Measurements from ENCODE around the gene CPSF7.
"Not testable (repeated sequence)": the region's sequence is repeated elsewhere in the genome, so short reads cannot be mapped to it uniquely, and the experiment has no call there.

The CPSF7 gene

GRCh38 chr11:61442616-61443015 is 12.8 kb upstream of the CPSF7 start:
- H3K4me1 ChIP-seq (ENCODE audit: low read length) = peaks cover 8% of the 10 kb centered on the region

DNA sequence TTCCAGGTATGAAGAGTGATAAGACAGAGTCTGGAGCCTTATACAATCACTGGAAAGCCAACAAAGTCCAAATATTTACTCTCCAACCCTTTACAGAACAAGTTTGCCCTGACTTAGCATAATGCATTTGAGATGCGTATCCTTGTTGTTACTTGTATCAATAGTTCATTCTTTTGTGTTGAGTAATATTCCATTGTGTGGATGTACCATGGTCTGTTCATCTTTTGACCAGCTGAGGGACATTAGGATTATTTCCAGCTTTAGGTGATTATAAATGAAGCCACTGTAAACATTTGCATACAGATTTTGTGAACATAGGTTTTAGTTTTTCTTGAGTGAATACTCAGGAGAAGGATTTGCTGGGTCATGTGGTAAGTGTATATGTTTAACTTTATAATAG is 9.8 kb upstream of the CPSF7 start:
- no peak for DNase-seq
- Histone ChIP-seq H3K79me2 (ENCODE audit: low read length) (peaks cover 74% of the 10 kb centered on the region), H3K4me2 (ENCODE audit: low read depth, low read length) (no peak overlapping the region), H3K4me3 (ENCODE audit: low read length) (no peak overlapping the region), H3K4me1 (ENCODE audit: low read length) (no peaks in the 10 kb centered on the region), H3K9me2 (replicated peaks; ENCODE audit: insufficient read depth, low read length) (no peaks in the 10 kb centered on the region), H3K9ac (ENCODE audit: low read length) (no peak overlapping the region), H3K27me3 (replicated peaks; ENCODE audit: insufficient read depth, low read length) (no peaks in the 10 kb centered on the region), H4K20me1 (ENCODE audit: insufficient read depth, low read length) (peaks cover 6% of the 10 kb centered on the region; the same call in 1 of the 2 replicates), H3K36me3 (replicated peaks; ENCODE audit: insufficient read depth, low read length) (peaks cover 8% of the 10 kb centered on the region), H3K9me3 (replicated peaks; ENCODE audit: insufficient read depth, low read length) (no peaks in the 10 kb centered on the region), H2AFZ (ENCODE audit: low read length) (no peak overlapping the region), H3K27ac (ENCODE audit: low read length) (no peak overlapping the region), H3F3A (ENCODE audit: insufficient read depth, low read length) (peaks cover under 1% of the 10 kb centered on the region; the same call in 1 of the 2 replicates)
- TF ChIP-seq EZH2phosphoT487 (IDR thresholded peaks at IDR 0.05; ENCODE audit: low read length) (no peak), EZH2 (optimal IDR thresholded peaks at IDR 0.05; ENCODE audit: low read depth, low read length) (no peak), CTCF (IDR thresholded peaks at IDR 0.05; ENCODE audit: low read length) (no peak)

More at GRCh38 chr11:61442616-61443015, 12.8 kb upstream of the CPSF7 start:
- Histone ChIP-seq H3K9me2 (replicated peaks; ENCODE audit: insufficient read depth, low read length) (no peaks in the 10 kb centered on the region), H3K36me3 (replicated peaks; ENCODE audit: insufficient read depth, low read length) (peaks cover 8% of the 10 kb centered on the region; the same call in 1 of the 2 replicates), H3K9ac (ENCODE audit: low read length) (no peak overlapping the region), H2AFZ (ENCODE audit: low read length) (no peak overlapping the region), H4K20me1 (ENCODE audit: insufficient read depth, low read length) (no peaks in the 10 kb centered on the region), H3K4me3 (ENCODE audit: low read length) (no peak overlapping the region), H3F3A (ENCODE audit: insufficient read depth, low read length) (peaks cover 12% of the 10 kb centered on the region), H3K27ac (ENCODE audit: low read length) (no peak overlapping the region), H3K9me3 (replicated peaks; ENCODE audit: insufficient read depth, low read length) (no peaks in the 10 kb centered on the region), H3K4me2 (ENCODE audit: low read depth, low read length) (no peak overlapping the region), H3K27me3 (replicated peaks; ENCODE audit: insufficient read depth, low read length) (no peaks in the 10 kb centered on the region), H3K79me2 (ENCODE audit: low read length) (peaks cover 57% of the 10 kb centered on the region)
- TF ChIP-seq EZH2 (optimal IDR thresholded peaks at IDR 0.05; ENCODE audit: low read depth, low read length) = no peak
- no peak for TF ChIP-seq CTCF (IDR thresholded peaks at IDR 0.05; ENCODE audit: low read length)
- no peak for TF ChIP-seq EZH2phosphoT487 (IDR thresholded peaks at IDR 0.05; ENCODE audit: low read length)
- DNase-seq = no peak

DNA sequence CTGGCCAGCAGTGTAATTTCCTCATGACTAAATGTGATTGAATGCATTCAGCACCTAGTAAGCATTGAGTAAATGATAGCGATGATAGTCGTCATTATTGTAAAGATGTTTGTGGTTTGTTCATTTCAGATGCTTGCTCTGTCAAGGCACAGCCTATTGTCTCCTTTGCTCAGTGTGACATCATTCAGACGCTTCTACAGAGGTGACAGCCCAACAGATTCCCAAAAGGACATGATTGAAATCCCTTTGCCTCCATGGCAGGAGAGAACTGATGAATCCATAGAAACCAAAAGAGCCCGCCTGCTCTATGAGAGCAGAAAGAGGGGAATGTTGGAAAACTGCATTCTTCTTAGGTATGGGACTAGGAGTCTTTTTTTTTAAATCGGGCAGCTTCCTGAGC is 7.7 kb upstream of the CPSF7 start:
- Histone ChIP-seq H3K27me3 (replicated peaks; ENCODE audit: insufficient read depth, low read length) (no peaks in the 10 kb centered on the region), H3K27ac (ENCODE audit: low read length) (no peak overlapping the region), H3K79me2 (ENCODE audit: low read length) (peaks cover 76% of the 10 kb centered on the region), H3K4me1 (ENCODE audit: low read length) (no peaks in the 10 kb centered on the region), H3K9me2 (replicated peaks; ENCODE audit: insufficient read depth, low read length) (no peaks in the 10 kb centered on the region), H3K4me2 (ENCODE audit: low read depth, low read length) (no peak overlapping the region), H3F3A (ENCODE audit: insufficient read depth, low read length) (no peaks in the 10 kb centered on the region), H3K36me3 (replicated peaks; ENCODE audit: insufficient read depth, low read length) (peaks cover 8% of the 10 kb centered on the region), H2AFZ (ENCODE audit: low read length) (no peak overlapping the region), H4K20me1 (ENCODE audit: insufficient read depth, low read length) (peaks cover 6% of the 10 kb centered on the region; the same call in 1 of the 2 replicates), H3K9ac (ENCODE audit: low read length) (no peak overlapping the region), H3K4me3 (ENCODE audit: low read length) (no peak overlapping the region), H3K9me3 (replicated peaks; ENCODE audit: insufficient read depth, low read length) (no peaks in the 10 kb centered on the region)
- DNase-seq = no peak
- TF ChIP-seq CTCF (IDR thresholded peaks at IDR 0.05; ENCODE audit: low read length) = no peak

- peaks cover 94% of the 10 kb centered on the region for H3K79me2 ChIP-seq (ENCODE audit: low read length)
- not testable (repeated sequence) for H3K9me3 ChIP-seq (replicated peaks; ENCODE audit: insufficient read depth, low read length); DNase-seq; H3K9me2 ChIP-seq (replicated peaks; ENCODE audit: insufficient read depth, low read length); H3F3A ChIP-seq (ENCODE audit: insufficient read depth, low read length); H4K20me1 ChIP-seq (ENCODE audit: insufficient read depth, low read length); H2AFZ ChIP-seq (ENCODE audit: low read length); H3K27ac ChIP-seq (ENCODE audit: low read length); H3K27me3 ChIP-seq (replicated peaks; ENCODE audit: insufficient read depth, low read length)
- peak overlapping the region; percentile 72 for H3K4me2 ChIP-seq (ENCODE audit: low read depth, low read length)
- H3K4me1 ChIP-seq (ENCODE audit: low read length) = peaks cover 12% of the 10 kb centered on the region
- peak overlapping the region; percentile 99; the same call in 1 of the 2 replicates for H3K9ac ChIP-seq (ENCODE audit: low read length)
- H3K36me3 ChIP-seq (replicated peaks; ENCODE audit: insufficient read depth, low read length) = peaks cover 13% of the 10 kb centered on the region; the same call in 1 of the 2 replicates
- peak overlapping the region; percentile 93 for H3K4me3 ChIP-seq (ENCODE audit: low read length)
These were observed 1.1 kb upstream of the CPSF7 start for GRCh38 chr11:61430839-61431238.
